Spinal cord (tissue), 10 donors: ENCODE data around the gene C3AR1. TPM values are rescaled to one million over a fixed set of nuclear protein-coding genes. Genes with fewer than 3 reads are reported as not detected.
"Not testable (repeated sequence)": the region's sequence is repeated elsewhere in the genome, so short reads cannot be mapped to it uniquely, and the experiment has no call there.

Source experiments
- DNase-seq, 6 donors: peaks; one replicate each; pipeline versions ENCODE4 v3.0.0 to v3.0.0-alpha.2; 2013 to 2015; ENCODE audit warnings: low spot score in 6 of 6, low read depth in 4 of 6
- H3K27ac ChIP-seq: one replicate; pipeline ENCODE4 v1.5.1; 2013; ENCODE audit warnings: low read depth, low read length, control low read depth
- H3K27me3 ChIP-seq: one replicate; pipeline ENCODE4 v1.6.1; 2013; ENCODE audit warnings: low read length; ENCODE audit not compliant: control insufficient read depth, insufficient read depth
- H3K36me3 ChIP-seq: one replicate; pipeline ENCODE4 v1.6.1; 2013; ENCODE audit warnings: low read length; ENCODE audit not compliant: control insufficient read depth, insufficient read depth
- H3K4me1 ChIP-seq: one replicate; pipeline ENCODE4 v1.6.1; 2013; ENCODE audit warnings: low read length; ENCODE audit not compliant: control insufficient read depth, insufficient read depth
- H3K4me3 ChIP-seq: one replicate; pipeline ENCODE4 v1.5.1; 2013; ENCODE audit warnings: low read depth, low read length, control low read depth
- H3K9me3 ChIP-seq: one replicate; pipeline ENCODE4 v1.6.1; 2013; ENCODE audit warnings: low read length; ENCODE audit not compliant: control insufficient read depth, insufficient read depth
- WGBS: methylation state at CpG from one replicate; pipeline ENCODE4 v1.1.5; 2013; ENCODE audit warnings: missing lambda C conversion rate; ENCODE audit not compliant: insufficient coverage; 5-methylcytosine and 5-hydroxymethylcytosine counted together
- polyA plus RNA-seq, 2 donors: library from polyadenylated mRNA; unstranded; fragments of 120-200 nt; gene quantifications; one replicate each; pipeline ENCODE4 v1.2.1, GENCODE V29; 2013; ENCODE audit not compliant: insufficient read length in 2 of 2
- total RNA-seq, 2 donors: library from RNA; depleted of rRNA in 1 of 2; stranded (reverse); fragments of 120-200 nt in 1 of 2; fragments of >200 nt in 1 of 2; gene quantifications; one replicate each; pipeline versions ENCODE4 v1.2.3 to v1.2.4, GENCODE V29; 2013 to 2014
- donor health status: healthy.

Gene C3AR1
- total and polyA plus RNA-seq, 4 donors, result 3.8 to 14.8 (median 6.4) TPM

GRCh38 chr12:8087666-8088065 is 21.5 kb upstream of the C3AR1 start:
- DNase-seq, result no peak
- peaks cover 12% of the 10 kb centered on the region for H3K4me1 ChIP-seq
- H3K4me3 ChIP-seq, result no peak overlapping the region
- H3K27ac ChIP-seq, result no peak overlapping the region
- no CpG with 5 or more reads among the region's 2 CpGs for WGBS
- H3K9me3 ChIP-seq, result no peaks in the 10 kb centered on the region
- no peaks in the 10 kb centered on the region for H3K27me3 ChIP-seq
- peaks cover 22% of the 10 kb centered on the region for H3K36me3 ChIP-seq

- H3K4me1 ChIP-seq, result peaks cover 15% of the 10 kb centered on the region
- not testable (repeated sequence) for H3K27ac ChIP-seq, H3K27me3 ChIP-seq, H3K9me3 ChIP-seq, DNase-seq, H3K4me3 ChIP-seq, H3K36me3 ChIP-seq
- WGBS, result no CpG with 5 or more reads among the region's 3 CpGs
Measured at GRCh38 chr12:8084351-8084750, 18.2 kb upstream of the C3AR1 start.

GRCh38 chr12:8082808-8083100 is 16.6 kb upstream of the C3AR1 start:
- Histone ChIP-seq H3K4me1 (peaks cover 15% of the 10 kb centered on the region), H3K9me3 (no peaks in the 10 kb centered on the region), H3K27me3 (no peaks in the 10 kb centered on the region), H3K27ac (peak overlapping the region; percentile 85), H3K36me3 (peaks cover 6% of the 10 kb centered on the region), H3K4me3 (peak overlapping the region; percentile 81)
- WGBS, result no CpG with 5 or more reads among the region's 4 CpGs
- DNase-seq, result peak in 1 of 6 donors; percentile 13

- DNase-seq, result peak in 4 of 6 donors; percentile 5 to 66 (median 17)
- H3K27ac ChIP-seq, result peak overlapping the region; percentile 85
- H3K4me1 ChIP-seq, result peaks cover 15% of the 10 kb centered on the region
- peaks cover 5% of the 10 kb centered on the region for H3K36me3 ChIP-seq
- H3K9me3 ChIP-seq, result no peaks in the 10 kb centered on the region
- H3K27me3 ChIP-seq, result no peaks in the 10 kb centered on the region
- WGBS, result 1% methylated on average over 9 of the region's 15 CpGs
- H3K4me3 ChIP-seq, result peak overlapping the region; percentile 81
Measured at GRCh38 chr12:8081251-8081920, 15.2 kb upstream of the C3AR1 start.

GRCh38 chr12:8080120-8080519 is 14.0 kb upstream of the C3AR1 start:
- Histone ChIP-seq H3K27ac (no peak overlapping the region), H3K4me3 (no peak overlapping the region), H3K36me3 (peaks cover 2% of the 10 kb centered on the region), H3K9me3 (no peaks in the 10 kb centered on the region), H3K4me1 (peaks cover 15% of the 10 kb centered on the region), H3K27me3 (no peaks in the 10 kb centered on the region)
- DNase-seq, result no peak

- H3K36me3 ChIP-seq, result peaks cover 2% of the 10 kb centered on the region
- WGBS, result 89% methylated on average over 1 of the region's 2 CpGs
- H3K4me1 ChIP-seq, result peaks cover 10% of the 10 kb centered on the region
- no peaks in the 10 kb centered on the region for H3K9me3 ChIP-seq
- peak in 1 of 6 donors; percentile 7 for DNase-seq
- H3K4me3 ChIP-seq, result no peak overlapping the region
- no peak overlapping the region for H3K27ac ChIP-seq
- H3K27me3 ChIP-seq, result no peaks in the 10 kb centered on the region
Measured at GRCh38 chr12:8078916-8079315, 12.8 kb upstream of the C3AR1 start.

GRCh38 chr12:8078398-8078797 is 12.2 kb upstream of the C3AR1 start:
- Histone ChIP-seq H3K27ac (no peak overlapping the region), H3K4me3 (no peak overlapping the region), H3K27me3 (no peaks in the 10 kb centered on the region), H3K4me1 (peaks cover 5% of the 10 kb centered on the region), H3K9me3 (no peaks in the 10 kb centered on the region), H3K36me3 (no peaks in the 10 kb centered on the region)
- no CpG with 5 or more reads among the region's 4 CpGs for WGBS
- DNase-seq, result peak in 2 of 6 donors; percentile 49 to 68

GRCh38 chr12:8077207-8077606 is 11.0 kb upstream of the C3AR1 start:
- Histone ChIP-seq H3K9me3 (no peaks in the 10 kb centered on the region), H3K27ac (no peak overlapping the region), H3K27me3 (no peaks in the 10 kb centered on the region), H3K36me3 (no peaks in the 10 kb centered on the region), H3K4me3 (no peak overlapping the region), H3K4me1 (peaks cover 3% of the 10 kb centered on the region)
- WGBS, result no CpG with 5 or more reads among the region's 4 CpGs
- DNase-seq, result no peak

- 84% methylated on average over 3 of the region's 4 CpGs for WGBS
- Histone ChIP-seq H3K36me3 (no peaks in the 10 kb centered on the region), H3K9me3 (no peaks in the 10 kb centered on the region), H3K27ac (no peak overlapping the region), H3K4me1 (peaks cover 3% of the 10 kb centered on the region), H3K27me3 (no peaks in the 10 kb centered on the region), H3K4me3 (no peak overlapping the region)
- DNase-seq, result no peak
Measured at GRCh38 chr12:8076366-8076765, 10.2 kb upstream of the C3AR1 start.

- no CpG with 5 or more reads among the region's 6 CpGs for WGBS
- no peaks in the 10 kb centered on the region for H3K27me3 ChIP-seq
- DNase-seq, result no peak
- no peak overlapping the region for H3K27ac ChIP-seq
- H3K4me1 ChIP-seq, result no peaks in the 10 kb centered on the region
- H3K4me3 ChIP-seq, result no peak overlapping the region
- H3K36me3 ChIP-seq, result no peaks in the 10 kb centered on the region
- no peaks in the 10 kb centered on the region for H3K9me3 ChIP-seq
Measured at GRCh38 chr12:8075935-8076334, 9.8 kb upstream of the C3AR1 start.
